ENCODE measurements around the gene TPX2. TPM values are rescaled to one million over a fixed set of nuclear protein-coding genes. Genes with fewer than 3 reads are reported as not detected.

Gene TPX2
- total RNA-seq = 1 to 10 TPM; 1.0 to 6.7 (median 3.8) TPM

GRCh38 chr20:31738729-31739549 lies at the start of gene TPX2:
Gene TPX2, plus strand, starts transcription at chr20:31739290. Its CDS starts 18,187 bp downstream, at chr20:31757477.
- no peaks in the 10 kb centered on the region for H3K9me3 ChIP-seq
- peak within 1 kb of the TSS; percentile 49 to 86 (median 72) for H3K4me3 ChIP-seq
- ATAC-seq (ENCODE audit: low FRiP score in 2 of 2) (peak; percentile 99 to 100), DNase-seq (peak; percentile 87 to 98)
- no peaks in the 10 kb centered on the region for H3K36me3 ChIP-seq
- peaks cover 6 to 18% (median 8%) of the 10 kb centered on the region in 4 donors for H3K4me1 ChIP-seq
- H3K27me3 ChIP-seq = no peaks in the 10 kb centered on the region
- peak within 1 kb of the TSS; percentile 36 to 78 (median 73) for H3K27ac ChIP-seq
- WGBS, 2 donors = 0 to 1% methylated on average over 29 to 53 of the region's 54 CpGs
- TF ChIP-seq CTCF (IDR thresholded peaks at IDR 0.05) (peak in 5 of 6 experiments; percentile 21 to 58 (median 41)), EP300 (IDR thresholded peaks at IDR 0.05) (no peak), POLR2A (IDR thresholded peaks at IDR 0.05) (peak in 2 of 4 donors; percentile 25 to 68), POLR2AphosphoS5 (IDR thresholded peaks at IDR 0.05) (peak in 1 of 2 donors; percentile 58)

- H3K4me1 ChIP-seq = peaks cover 38 to 77% (median 50%) of the 10 kb centered on the region in 4 donors
These were observed 48.9 kb upstream of the TPX2 start for GRCh38 chr20:31690124-31690666.

GRCh38 chr20:31691646-31692275 lies 47.3 kb upstream of the TPX2 start:
- DNase-seq = no peak
- Histone ChIP-seq H3K4me3 (no peak overlapping the region), H3K27me3 (no peaks in the 10 kb centered on the region), H3K4me1 (peaks cover 38 to 79% (median 59%) of the 10 kb centered on the region in 4 donors), H3K27ac (peak overlapping the region in 2 of 4 donors; percentile 20 to 37), H3K9me3 (no peaks in the 10 kb centered on the region), H3K36me3 (peaks cover 0 to 72% (median 21%) of the 10 kb centered on the region in 4 donors)
- no peak for ATAC-seq (ENCODE audit: low FRiP score in 2 of 2)
- TF ChIP-seq POLR2AphosphoS5 (IDR thresholded peaks at IDR 0.05) (no peak), POLR2A (IDR thresholded peaks at IDR 0.05) (no peak), EP300 (IDR thresholded peaks at IDR 0.05) (no peak), CTCF (IDR thresholded peaks at IDR 0.05) (no peak)
- WGBS, 2 donors = 42 to 55% methylated on average over 1 of the region's 1 CpG

More at GRCh38 chr20:31690124-31690666, 48.9 kb upstream of the TPX2 start:
- DNase-seq (no peak), ATAC-seq (ENCODE audit: low FRiP score in 2 of 2) (no peak)
- H3K9me3 ChIP-seq = no peaks in the 10 kb centered on the region
- no peak overlapping the region for H3K27ac ChIP-seq
- H3K36me3 ChIP-seq = peaks cover 0 to 78% (median 22%) of the 10 kb centered on the region in 4 donors
- 87 to 95% methylated on average over 3 of the region's 3 CpGs for WGBS, 2 donors
- H3K27me3 ChIP-seq = no peaks in the 10 kb centered on the region
- no peak overlapping the region for H3K4me3 ChIP-seq
- TF ChIP-seq EP300 (IDR thresholded peaks at IDR 0.05) = no peak
- TF ChIP-seq CTCF (IDR thresholded peaks at IDR 0.05) = no peak
- no peak for TF ChIP-seq POLR2AphosphoS5 (IDR thresholded peaks at IDR 0.05)
- TF ChIP-seq POLR2A (IDR thresholded peaks at IDR 0.05) = no peak

GRCh38 chr20:31693402-31693801 lies 45.7 kb upstream of the TPX2 start:
- Histone ChIP-seq H3K4me3 (no peak overlapping the region), H3K4me1 (peaks cover 48 to 87% (median 69%) of the 10 kb centered on the region in 4 donors), H3K27ac (peak overlapping the region in 2 of 4 donors; percentile 90 to 99), H3K9me3 (no peaks in the 10 kb centered on the region), H3K27me3 (no peaks in the 10 kb centered on the region), H3K36me3 (peaks cover 0 to 68% (median 16%) of the 10 kb centered on the region in 4 donors)
- 80 to 90% methylated on average over 6 of the region's 6 CpGs for WGBS, 2 donors
- ATAC-seq (ENCODE audit: low FRiP score in 2 of 2) (no peak), DNase-seq (no peak)
- TF ChIP-seq POLR2AphosphoS5 (IDR thresholded peaks at IDR 0.05) = no peak
- TF ChIP-seq CTCF (IDR thresholded peaks at IDR 0.05) = no peak
- no peak for TF ChIP-seq EP300 (IDR thresholded peaks at IDR 0.05)
- TF ChIP-seq POLR2A (IDR thresholded peaks at IDR 0.05) = no peak
